ENCODE data around the gene CBLC.
A peak's percentile ranks its signal among the peaks of the same experiment; 100 is the strongest.

CBLC gene

GRCh38 chr19:44741258-44741731 lies 36.4 kb upstream of the CBLC start:
- no peak overlapping the region for H3K4me3 ChIP-seq (ENCODE audit: low read length)
- TF ChIP-seq CTCF (IDR thresholded peaks at IDR 0.05; ENCODE audit: insufficient read depth, low read depth, low read length, missing control alignments): no peak
- peak; percentile 95 for DNase-seq (ENCODE audit: low read depth)

DNA sequence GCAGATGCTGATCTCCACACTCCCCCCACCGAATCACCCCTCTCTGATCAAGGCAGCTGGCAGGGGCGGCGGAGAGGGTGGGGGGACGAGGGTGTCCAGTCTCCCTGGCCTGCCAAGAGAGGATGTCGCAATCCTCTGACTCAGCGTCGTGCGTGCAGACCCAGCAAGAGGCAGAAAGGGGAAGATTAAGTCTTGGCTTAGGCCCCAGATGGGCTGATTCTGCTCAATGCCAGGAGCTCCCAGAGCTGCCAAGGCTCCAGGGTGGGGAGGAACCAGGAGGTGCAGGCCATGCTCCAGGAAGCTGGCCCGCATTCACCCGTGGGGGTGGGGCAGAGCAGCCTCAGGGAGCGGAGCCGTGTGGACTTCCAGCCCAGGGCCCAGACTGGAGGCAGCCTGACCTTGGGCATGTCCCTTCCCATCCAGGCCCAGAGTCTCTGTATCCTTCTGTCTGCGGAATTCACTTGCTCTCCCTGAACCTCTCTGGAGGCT lies 35.8 kb upstream of the CBLC start:
- peak; percentile 100 for DNase-seq (ENCODE audit: low read depth)
- no peak for TF ChIP-seq CTCF (IDR thresholded peaks at IDR 0.05; ENCODE audit: insufficient read depth, low read depth, low read length, missing control alignments)
- H3K4me3 ChIP-seq (ENCODE audit: low read length): no peak overlapping the region

DNA sequence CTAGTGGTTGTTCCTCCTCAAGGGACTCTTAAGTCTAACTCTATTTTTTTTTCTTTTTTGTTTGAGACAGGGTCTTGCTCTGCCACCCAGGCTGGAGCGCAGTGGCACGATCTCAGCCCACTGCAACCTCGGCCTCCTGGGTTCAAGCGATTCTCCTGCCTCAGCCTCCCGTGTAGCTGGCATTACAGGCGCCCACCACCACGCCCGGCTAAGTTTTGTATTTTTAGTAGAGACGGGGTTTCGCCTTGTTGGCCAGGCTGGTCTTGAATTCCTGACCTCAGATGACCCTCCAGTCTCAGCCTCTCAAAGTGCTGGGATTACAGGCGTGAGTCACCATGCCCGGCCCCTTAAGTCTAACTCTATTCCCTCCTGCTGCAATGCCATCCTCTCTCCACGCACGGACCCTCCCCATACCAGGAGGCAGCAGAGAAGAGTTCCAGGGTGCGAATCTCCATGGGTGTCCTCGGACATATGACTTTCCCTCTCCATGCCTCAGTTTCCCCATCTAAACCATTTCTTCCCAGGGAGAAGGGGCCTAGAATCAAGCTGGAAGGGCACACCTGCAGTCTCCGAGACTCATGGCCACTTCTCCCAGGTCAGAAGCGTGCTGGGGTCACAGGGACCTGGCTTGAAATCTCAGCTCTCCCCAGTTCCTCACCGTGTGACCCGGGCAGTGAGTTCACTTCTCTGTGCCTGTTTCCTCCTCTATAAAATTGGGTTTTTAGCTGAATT lies 35.2 kb upstream of the CBLC start:
- H3K4me3 ChIP-seq (ENCODE audit: low read length): no peak overlapping the region
- DNase-seq (ENCODE audit: low read depth): no peak
- no peak for TF ChIP-seq CTCF (IDR thresholded peaks at IDR 0.05; ENCODE audit: insufficient read depth, low read depth, low read length, missing control alignments)

GRCh38 chr19:44744871-44745332 lies 32.8 kb upstream of the CBLC start:
- no peak overlapping the region for H3K4me3 ChIP-seq (ENCODE audit: low read length)
- TF ChIP-seq CTCF (IDR thresholded peaks at IDR 0.05; ENCODE audit: insufficient read depth, low read depth, low read length, missing control alignments): no peak
- no peak for DNase-seq (ENCODE audit: low read depth)

DNA sequence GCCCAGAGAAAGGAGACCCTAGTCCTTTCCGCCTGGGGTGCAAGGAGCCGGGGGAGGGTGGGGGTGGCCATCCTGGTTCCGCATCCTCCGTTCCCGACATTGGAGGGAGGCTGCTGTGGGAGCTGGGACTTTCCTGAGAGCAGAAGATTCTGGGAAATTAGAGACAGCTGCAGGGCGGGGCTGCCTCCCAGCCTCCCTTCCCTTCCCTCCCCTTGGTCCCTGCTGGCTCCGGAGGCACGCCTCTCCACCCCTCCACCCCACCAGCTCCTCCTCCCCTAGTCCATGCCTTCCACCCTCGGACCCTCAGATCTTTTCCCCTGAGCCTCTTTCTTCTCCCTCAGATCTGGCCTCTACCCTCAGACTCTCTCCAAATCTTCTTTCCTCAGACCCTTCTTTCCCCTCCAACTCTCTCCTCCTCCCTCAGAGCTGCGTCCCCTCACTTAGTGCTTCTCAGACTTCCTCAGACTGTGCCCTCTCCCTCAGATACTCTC lies 32.3 kb upstream of the CBLC start:
- TF ChIP-seq CTCF (IDR thresholded peaks at IDR 0.05; ENCODE audit: insufficient read depth, low read depth, low read length, missing control alignments): no peak
- DNase-seq (ENCODE audit: low read depth): peak; percentile 56
- H3K4me3 ChIP-seq (ENCODE audit: low read length): no peak overlapping the region

- H3K4me3 ChIP-seq (ENCODE audit: low read length): no peak overlapping the region
- DNase-seq (ENCODE audit: low read depth): no peak
- no peak for TF ChIP-seq CTCF (IDR thresholded peaks at IDR 0.05; ENCODE audit: insufficient read depth, low read depth, low read length, missing control alignments)
Measured at GRCh38 chr19:44745887-44746600, 31.6 kb upstream of the CBLC start.

All from epithelial cell of esophagus (primary cell).